ENCODE results near the gene GTPBP6.

Gene GTPBP6

GRCh38 chrX:314049-314448 lies 4.5 kb downstream of the GTPBP6 start:
- Histone ChIP-seq H3K27ac (ENCODE audit: low read depth, low read length) (no peak overlapping the region), H3K9me2 (replicated peaks; ENCODE audit: insufficient read depth, low read length) (no peaks in the 10 kb centered on the region), H3F3A (ENCODE audit: insufficient read depth) (no peaks in the 10 kb centered on the region), H4K20me1 (ENCODE audit: low read depth, low read length) (no peaks in the 10 kb centered on the region), H2AFZ (ENCODE audit: low read depth, low read length, severe bottlenecking) (no peak overlapping the region), H3K4me2 (ENCODE audit: low read depth, low read length, poor library complexity, severe bottlenecking) (no peak overlapping the region), H3K79me2 (ENCODE audit: insufficient read depth, low read length) (no peaks in the 10 kb centered on the region), H3K9ac (ENCODE audit: low read length) (no peak overlapping the region), H3K36me3 (ENCODE audit: low read length) (no peaks in the 10 kb centered on the region), H3K9me3 (ENCODE audit: insufficient read depth, low read length) (no peaks in the 10 kb centered on the region), H3K4me3 (ENCODE audit: insufficient read depth, low read length, poor library complexity, severe bottlenecking) (no peak overlapping the region), H3K27me3 (ENCODE audit: low read length) (no peaks in the 10 kb centered on the region)
- no peak for TF ChIP-seq EZH2phosphoT487 (conservative IDR thresholded peaks at IDR 0.05; ENCODE audit: low read length)
- no peak for TF ChIP-seq CTCF (IDR thresholded peaks at IDR 0.05; ENCODE audit: insufficient read depth, low read length, poor library complexity, severe bottlenecking)

- H3K9me3 ChIP-seq (ENCODE audit: insufficient read depth, low read length), result no peaks in the 10 kb centered on the region
- no peak overlapping the region for H2AFZ ChIP-seq (ENCODE audit: low read depth, low read length, severe bottlenecking)
- H3F3A ChIP-seq (ENCODE audit: insufficient read depth), result no peaks in the 10 kb centered on the region
- H3K27ac ChIP-seq (ENCODE audit: low read depth, low read length), result no peak overlapping the region
- no peaks in the 10 kb centered on the region for H3K9me2 ChIP-seq (replicated peaks; ENCODE audit: insufficient read depth, low read length)
- TF ChIP-seq EZH2phosphoT487 (conservative IDR thresholded peaks at IDR 0.05; ENCODE audit: low read length) (no peak), CTCF (IDR thresholded peaks at IDR 0.05; ENCODE audit: insufficient read depth, low read length, poor library complexity, severe bottlenecking) (no peak)
- H3K4me2 ChIP-seq (ENCODE audit: low read depth, low read length, poor library complexity, severe bottlenecking), result no peak overlapping the region
- no peaks in the 10 kb centered on the region for H3K27me3 ChIP-seq (ENCODE audit: low read length)
- H3K9ac ChIP-seq (ENCODE audit: low read length), result no peak overlapping the region
- no peak overlapping the region for H3K4me3 ChIP-seq (ENCODE audit: insufficient read depth, low read length, poor library complexity, severe bottlenecking)
- H3K79me2 ChIP-seq (ENCODE audit: insufficient read depth, low read length), result no peaks in the 10 kb centered on the region
- no peaks in the 10 kb centered on the region for H3K36me3 ChIP-seq (ENCODE audit: low read length)
- no peaks in the 10 kb centered on the region for H4K20me1 ChIP-seq (ENCODE audit: low read depth, low read length)
These were observed 5.0 kb downstream of the GTPBP6 start for GRCh38 chrX:313546-313945.

GRCh38 chrX:312621-313331 lies 5.8 kb downstream of the GTPBP6 start:
- Histone ChIP-seq H3K4me2 (ENCODE audit: low read depth, low read length, poor library complexity, severe bottlenecking) (no peak overlapping the region), H3K27me3 (ENCODE audit: low read length) (no peaks in the 10 kb centered on the region), H2AFZ (ENCODE audit: low read depth, low read length, severe bottlenecking) (no peak overlapping the region), H4K20me1 (ENCODE audit: low read depth, low read length) (no peaks in the 10 kb centered on the region), H3K9me2 (replicated peaks; ENCODE audit: insufficient read depth, low read length) (no peaks in the 10 kb centered on the region), H3K79me2 (ENCODE audit: insufficient read depth, low read length) (no peaks in the 10 kb centered on the region), H3K4me3 (ENCODE audit: insufficient read depth, low read length, poor library complexity, severe bottlenecking) (no peak overlapping the region), H3F3A (ENCODE audit: insufficient read depth) (no peaks in the 10 kb centered on the region), H3K27ac (ENCODE audit: low read depth, low read length) (no peak overlapping the region), H3K9ac (ENCODE audit: low read length) (no peak overlapping the region), H3K9me3 (ENCODE audit: insufficient read depth, low read length) (no peaks in the 10 kb centered on the region), H3K36me3 (ENCODE audit: low read length) (no peaks in the 10 kb centered on the region)
- TF ChIP-seq EZH2phosphoT487 (conservative IDR thresholded peaks at IDR 0.05; ENCODE audit: low read length) (no peak), CTCF (IDR thresholded peaks at IDR 0.05; ENCODE audit: insufficient read depth, low read length, poor library complexity, severe bottlenecking) (no peak)

Measured in SU-DHL-6 (cell line).